Activated CD4-positive, alpha-beta T cell treated with anti-CD3 and anti-CD28 coated beads for 36 hours (primary cell): ENCODE results near the gene NKX6-1. TPM values are rescaled to one million over a fixed set of nuclear protein-coding genes. Genes with fewer than 3 reads are reported as not detected.
A peak's percentile ranks its signal among the peaks of the same experiment; 100 is the strongest.

ENCODE experiments used
- ATAC-seq: fragments of 200-7000 bp; cut with Tn5 transposase; one replicate; pipeline ENCODE4 v1.10.0; 2021; ENCODE audit warnings: mild to moderate bottlenecking, moderate library complexity
- CTCF ChIA-PET: fragments of 350-600 bp; sonication (Branson Sonifier 250); formaldehyde crosslinking; loops from one replicate; lab custom pipeline; 2021; ENCODE audit warnings: antibody characterized with exemption; lab: Charles Lee
- POLR2A ChIA-PET: fragments of 350-600 bp; sonication (Branson Sonifier 250); formaldehyde crosslinking; loops from one replicate; lab custom pipeline; 2021; ENCODE audit warnings: antibody characterized with exemption, inconsistent platforms; lab: Charles Lee
- DNase-seq: peaks from one replicate; pipeline ENCODE4 v3.0.0-alpha.2; 2020
- H3K27ac Mint-ChIP-seq: one replicate; pipeline ENCODE4 v1.8.0; 2021; ENCODE audit warnings: mixed read lengths
- H3K27me3 Mint-ChIP-seq: one replicate; pipeline ENCODE4 v1.8.0; 2021; ENCODE audit warnings: mixed read lengths
- H3K36me3 Mint-ChIP-seq: one replicate; pipeline ENCODE4 v1.8.0; 2021; ENCODE audit warnings: low read depth, mixed read lengths
- H3K4me1 Mint-ChIP-seq: one replicate; pipeline ENCODE4 v1.8.0; 2021; ENCODE audit warnings: mixed read lengths
- H3K4me3 Mint-ChIP-seq: one replicate; pipeline ENCODE4 v1.8.0; 2021; ENCODE audit warnings: mild to moderate bottlenecking, moderate library complexity, mixed read lengths
- H3K9me3 Mint-ChIP-seq: one replicate; pipeline ENCODE4 v1.8.0; 2021; ENCODE audit warnings: low read depth, mixed read lengths
- intact Hi-C, 2 experiments: fragments of 100-400 bp; cut with DNase I in 1 of 2; cut with micrococcal nuclease in 1 of 2; formaldehyde crosslinking; loops; one replicate each; pipeline versions ENCODE4 v1.14.2 to v1.15.1; 2022 to 2024; cut with DNase I, micrococcal nuclease
- total RNA-seq, 2 experiments: library from RNA; stranded (reverse); gene quantifications; one replicate each; pipeline ENCODE4 v1.2.3, GENCODE V29; 2021

The NKX6-1 gene
- total RNA-seq, 2 experiments from 2014 or later, result not detected

- intact Hi-C loops, result no loop called here
- peaks cover 2% of the 10 kb centered on the region for H3K9me3 Mint-ChIP-seq
- DNase-seq, result peak; percentile 7
- ChIA-PET CTCF (interaction anchor here (0.6 to 0.7 kb wide), 2 partner anchors 15 to 396 kb away, joined by 3 read pairs; no protein-coding TSS in a partner anchor), POLR2A (no interaction called here)
- H3K4me3 Mint-ChIP-seq, result peak overlapping the region; percentile 72
- peaks cover 82% of the 10 kb centered on the region for H3K27me3 Mint-ChIP-seq
- H3K36me3 Mint-ChIP-seq, result peaks cover 6% of the 10 kb centered on the region
- ATAC-seq, result no peak
- peaks cover 22% of the 10 kb centered on the region for H3K4me1 Mint-ChIP-seq
- no peak overlapping the region for H3K27ac Mint-ChIP-seq
Measured at GRCh38 chr4:84497504-84498202, 1.4 kb downstream of the NKX6-1 start.

DNA sequence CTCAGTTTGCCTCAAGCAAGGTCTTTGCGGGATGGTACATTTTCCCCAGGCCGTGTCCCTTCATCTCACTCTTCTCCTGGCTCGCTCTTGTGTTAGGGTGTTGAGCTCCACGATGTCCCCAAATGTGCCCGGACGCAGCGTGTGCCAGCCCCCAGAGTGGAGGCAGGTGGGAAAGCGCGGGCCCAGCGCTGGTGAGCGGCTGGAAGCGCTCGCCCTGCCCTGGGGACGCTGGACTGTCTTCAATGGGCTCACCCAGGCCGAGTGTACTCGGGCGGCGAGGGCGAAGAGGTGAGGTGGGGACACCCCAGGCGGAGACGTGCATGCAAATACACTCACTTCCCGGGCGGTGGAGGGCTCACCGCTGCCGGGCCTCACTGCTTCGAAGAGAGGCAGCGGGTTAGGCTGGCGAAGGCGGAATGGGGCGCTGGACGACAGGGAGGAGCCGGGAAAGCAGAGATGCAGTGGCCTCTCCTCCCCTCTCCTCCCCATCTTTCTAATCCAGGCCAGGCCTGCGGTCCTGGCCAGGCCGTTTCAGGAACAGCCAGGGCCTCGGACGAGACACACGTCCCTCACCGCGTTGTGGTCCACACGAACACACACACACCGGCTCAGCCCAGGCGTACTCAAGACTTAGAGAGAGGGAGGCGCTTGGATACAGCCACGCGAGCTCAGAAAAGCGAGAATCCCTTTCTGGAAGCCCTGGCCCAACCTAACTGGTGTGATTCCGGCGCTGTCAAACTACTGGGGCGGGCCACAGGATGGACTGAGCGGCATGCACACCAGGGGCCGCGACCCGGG, 2.2 kb downstream of the NKX6-1 start:
- H3K27me3 Mint-ChIP-seq, result peaks cover 79% of the 10 kb centered on the region
- peaks cover 3% of the 10 kb centered on the region for H3K36me3 Mint-ChIP-seq
- intact Hi-C loops, result no loop called here
- ATAC-seq, result no peak
- peaks cover 22% of the 10 kb centered on the region for H3K4me1 Mint-ChIP-seq
- H3K27ac Mint-ChIP-seq, result no peak overlapping the region
- peak overlapping the region; percentile 16 for H3K4me3 Mint-ChIP-seq
- ChIA-PET POLR2A (no interaction called here), CTCF (interaction anchor here (0.6 kb wide), 1 partner anchor 14 kb away, joined by 3 read pairs; no protein-coding TSS in a partner anchor)
- DNase-seq, result peak; percentile 38
- peaks cover 2% of the 10 kb centered on the region for H3K9me3 Mint-ChIP-seq

- DNase-seq (no peak), ATAC-seq (no peak)
- Mint-ChIP-seq H3K9me3 (peaks cover 2% of the 10 kb centered on the region), H3K36me3 (peaks cover 3% of the 10 kb centered on the region), H3K27me3 (peaks cover 78% of the 10 kb centered on the region), H3K4me3 (no peak overlapping the region), H3K27ac (no peak overlapping the region), H3K4me1 (peaks cover 22% of the 10 kb centered on the region)
- ChIA-PET CTCF (no interaction called here), POLR2A (no interaction called here)
- intact Hi-C loops, result no loop called here
Measured at GRCh38 chr4:84496331-84496705, 2.8 kb downstream of the NKX6-1 start.

GRCh38 chr4:84495794-84496261, 3.3 kb downstream of the NKX6-1 start:
- POLR2A ChIA-PET, result no interaction called here
- CTCF ChIA-PET, result interaction anchor here (0.8 kb wide), 1 partner anchor 834 kb away, joined by 3 read pairs; no protein-coding TSS in a partner anchor
- Mint-ChIP-seq H3K9me3 (peaks cover 2% of the 10 kb centered on the region), H3K27me3 (peaks cover 78% of the 10 kb centered on the region), H3K36me3 (peaks cover 3% of the 10 kb centered on the region), H3K4me1 (peaks cover 22% of the 10 kb centered on the region), H3K27ac (no peak overlapping the region), H3K4me3 (no peak overlapping the region)
- ATAC-seq, result no peak
- intact Hi-C loops, result loop anchor here in 1 of 2 experiments (1.0 kb wide), 1 partner anchor 14 kb away; no protein-coding TSS in a partner anchor
- no peak for DNase-seq

DNA sequence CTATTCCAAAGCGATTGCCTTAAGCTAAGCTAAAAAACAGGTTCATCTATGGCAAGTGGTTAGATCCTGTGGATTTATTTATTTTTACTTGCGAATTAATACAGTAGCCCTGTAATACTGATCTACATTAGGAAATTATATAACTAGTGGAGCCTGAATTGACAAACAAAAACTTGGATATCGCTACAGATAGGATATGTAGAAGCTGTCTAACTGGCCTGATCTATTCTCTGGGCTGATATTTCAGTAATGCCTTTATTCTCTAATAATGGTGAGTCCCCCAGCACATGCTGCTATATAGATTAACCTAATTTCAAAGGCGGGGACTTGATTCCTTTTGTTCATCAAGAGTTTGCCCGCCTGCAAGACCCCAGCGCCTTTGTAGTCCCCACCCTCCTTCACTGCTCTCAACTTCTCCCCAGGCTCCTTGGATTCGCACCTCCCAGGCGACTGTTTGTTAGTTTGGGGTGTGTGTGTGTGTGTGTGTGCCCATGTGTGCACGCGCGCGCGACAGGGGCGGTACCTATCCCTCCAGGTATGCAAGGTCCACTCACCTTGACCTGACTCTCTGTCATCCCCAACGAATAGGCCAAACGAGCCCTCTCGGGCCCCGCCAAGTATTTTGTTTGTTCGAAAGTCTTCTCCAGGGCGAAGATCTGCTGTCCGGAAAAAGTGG, 3.8 kb downstream of the NKX6-1 start:
- ChIA-PET POLR2A (no interaction called here), CTCF (interaction anchor here (0.8 kb wide), 1 partner anchor 834 kb away, joined by 3 read pairs; no protein-coding TSS in a partner anchor)
- intact Hi-C loops, result loop anchor here in 1 of 2 experiments (1.0 kb wide), 1 partner anchor 13 kb away; no protein-coding TSS in a partner anchor
- Mint-ChIP-seq H3K27ac (no peak overlapping the region), H3K4me1 (peaks cover 22% of the 10 kb centered on the region), H3K36me3 (peaks cover 3% of the 10 kb centered on the region), H3K9me3 (peaks cover 2% of the 10 kb centered on the region), H3K27me3 (peaks cover 77% of the 10 kb centered on the region), H3K4me3 (no peak overlapping the region)
- ATAC-seq (no peak), DNase-seq (no peak)

GRCh38 chr4:84494531-84494930, 4.6 kb downstream of the NKX6-1 start:
- DNase-seq (no peak), ATAC-seq (no peak)
- H3K36me3 Mint-ChIP-seq, result peaks cover 3% of the 10 kb centered on the region
- no peak overlapping the region for H3K27ac Mint-ChIP-seq
- H3K4me3 Mint-ChIP-seq, result no peak overlapping the region
- H3K27me3 Mint-ChIP-seq, result peaks cover 76% of the 10 kb centered on the region
- H3K4me1 Mint-ChIP-seq, result peaks cover 19% of the 10 kb centered on the region
- POLR2A ChIA-PET, result no interaction called here
- CTCF ChIA-PET, result interaction anchor here (0.7 kb wide), 1 partner anchor 947 kb away, joined by 5 read pairs; no protein-coding TSS in a partner anchor
- intact Hi-C loops, result no loop called here
- H3K9me3 Mint-ChIP-seq, result peaks cover 2% of the 10 kb centered on the region

GRCh38 chr4:84494076-84494475, 5.0 kb downstream of the NKX6-1 start:
- DNase-seq, result no peak

GRCh38 chr4:84493092-84493850, 5.8 kb downstream of the NKX6-1 start:
- intact Hi-C loops, result no loop called here
- peak overlapping the region; percentile 33 for H3K4me3 Mint-ChIP-seq
- H3K27ac Mint-ChIP-seq, result no peak overlapping the region

More at GRCh38 chr4:84494076-84494475, 5.0 kb downstream of the NKX6-1 start:
- ATAC-seq, result no peak
- H3K27me3 Mint-ChIP-seq, result peaks cover 78% of the 10 kb centered on the region
- no peak overlapping the region for H3K27ac Mint-ChIP-seq
- H3K4me3 Mint-ChIP-seq, result no peak overlapping the region
- H3K4me1 Mint-ChIP-seq, result peaks cover 17% of the 10 kb centered on the region
- CTCF ChIA-PET, result interaction anchor here (0.7 kb wide), 1 partner anchor 946 kb away, joined by 5 read pairs; no protein-coding TSS in a partner anchor
- POLR2A ChIA-PET, result no interaction called here
- H3K36me3 Mint-ChIP-seq, result peaks cover 3% of the 10 kb centered on the region
- H3K9me3 Mint-ChIP-seq, result peaks cover 2% of the 10 kb centered on the region
- intact Hi-C loops, result no loop called here

DNA sequence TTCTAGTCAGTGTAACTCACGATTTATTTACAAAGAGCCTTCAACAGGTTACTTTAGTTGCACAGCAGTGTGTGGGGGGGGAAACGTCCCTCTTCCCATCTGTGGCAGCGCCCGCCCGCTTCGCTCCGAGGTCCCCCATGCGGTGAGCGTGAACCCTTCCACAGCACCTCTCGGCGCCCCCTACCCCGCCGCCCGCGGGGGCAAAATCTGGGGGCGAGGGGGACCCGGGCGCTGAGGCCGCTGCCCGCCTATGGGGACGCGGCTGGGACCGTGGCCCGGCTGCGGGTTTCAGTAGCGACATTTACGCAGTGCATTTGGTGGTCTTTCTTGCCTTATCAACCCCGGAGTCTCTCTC, 6.4 kb downstream of the NKX6-1 start:
- H3K27me3 Mint-ChIP-seq, result peaks cover 73% of the 10 kb centered on the region
- H3K4me1 Mint-ChIP-seq, result peaks cover 10% of the 10 kb centered on the region
- intact Hi-C loops, result no loop called here
- no peak overlapping the region for H3K4me3 Mint-ChIP-seq
- H3K27ac Mint-ChIP-seq, result no peak overlapping the region
- H3K36me3 Mint-ChIP-seq, result peaks cover 3% of the 10 kb centered on the region
- no peak for ATAC-seq
- CTCF ChIA-PET, result no interaction called here
- no peak for DNase-seq
- H3K9me3 Mint-ChIP-seq, result peaks cover 2% of the 10 kb centered on the region
- POLR2A ChIA-PET, result no interaction called here

More at GRCh38 chr4:84493092-84493850, 5.8 kb downstream of the NKX6-1 start:
- peaks cover 10% of the 10 kb centered on the region for H3K4me1 Mint-ChIP-seq
- ChIA-PET CTCF (no interaction called here), POLR2A (no interaction called here)
- peaks cover 2% of the 10 kb centered on the region for H3K9me3 Mint-ChIP-seq
- peak; percentile 59 for ATAC-seq
- peak; percentile 45 for DNase-seq
- H3K27me3 Mint-ChIP-seq, result peaks cover 71% of the 10 kb centered on the region
- peaks cover 3% of the 10 kb centered on the region for H3K36me3 Mint-ChIP-seq

DNA sequence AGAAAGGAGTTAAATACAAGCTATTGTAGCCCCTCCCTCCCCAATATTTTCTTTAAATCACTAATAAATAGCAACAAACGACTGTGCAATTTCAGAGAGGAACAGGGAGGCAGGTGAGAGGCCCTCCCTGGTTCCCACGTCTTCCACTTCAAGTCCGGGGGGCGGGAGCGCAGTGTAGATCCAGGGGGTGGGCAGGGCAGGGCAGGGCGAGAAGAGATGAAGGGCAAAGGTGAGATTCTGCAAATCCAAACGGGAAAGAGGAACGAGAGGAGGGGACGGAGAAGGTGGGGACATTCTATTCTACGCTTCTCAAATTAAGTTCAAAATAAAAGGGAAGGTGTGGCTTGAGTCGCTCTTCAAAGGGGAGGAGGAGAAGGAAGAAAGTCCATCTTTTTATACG, 6.8 kb downstream of the NKX6-1 start:
- intact Hi-C loops, result no loop called here
- peaks cover 10% of the 10 kb centered on the region for H3K4me1 Mint-ChIP-seq
- peaks cover 3% of the 10 kb centered on the region for H3K36me3 Mint-ChIP-seq
- H3K9me3 Mint-ChIP-seq, result peaks cover 2% of the 10 kb centered on the region
- ATAC-seq, result no peak
- H3K27me3 Mint-ChIP-seq, result peaks cover 75% of the 10 kb centered on the region
- H3K4me3 Mint-ChIP-seq, result no peak overlapping the region
- ChIA-PET CTCF (interaction anchor here (0.7 to 1.5 kb wide), 3 partner anchors 17 to 847 kb away, joined by 3 to 5 read pairs (median 3); no protein-coding TSS in a partner anchor), POLR2A (no interaction called here)
- no peak overlapping the region for H3K27ac Mint-ChIP-seq
- no peak for DNase-seq
